ENCODE measurements around the gene CDHR2.
A peak's percentile ranks its signal among the peaks of the same experiment; 100 is the strongest.

Gene CDHR2

GRCh38 chr5:176606875-176607274, 57.7 kb downstream of the CDHR2 start:
- no peaks in the 10 kb centered on the region for H3K36me3 ChIP-seq (replicated peaks; ENCODE audit: insufficient read depth, low read length)
- H3K9me3 ChIP-seq (replicated peaks; ENCODE audit: insufficient read depth, low read length), result no peaks in the 10 kb centered on the region
- 0 out of 2 replicates have a peak, but pooled peaks cover 4% of the 10 kb centered on the region for H3F3A ChIP-seq (ENCODE audit: insufficient read depth, low read length)
- H3K79me2 ChIP-seq (ENCODE audit: low read length), result peaks cover 3% of the 10 kb centered on the region; the same call in 1 of the 2 replicates
- H3K27ac ChIP-seq (ENCODE audit: low read length), result no peak overlapping the region
- no peak overlapping the region for H3K4me2 ChIP-seq (ENCODE audit: low read depth, low read length)
- peaks cover 10% of the 10 kb centered on the region; the same call in 1 of the 2 replicates for H3K27me3 ChIP-seq (replicated peaks; ENCODE audit: insufficient read depth, low read length)
- H4K20me1 ChIP-seq (ENCODE audit: insufficient read depth, low read length), result no peaks in the 10 kb centered on the region
- peaks cover 23% of the 10 kb centered on the region for H3K4me1 ChIP-seq (ENCODE audit: low read length)
- DNase-seq, result no peak
- no peak overlapping the region for H3K4me3 ChIP-seq (ENCODE audit: low read length)
- H3K9me2 ChIP-seq (replicated peaks; ENCODE audit: insufficient read depth, low read length), result no peaks in the 10 kb centered on the region
- H2AFZ ChIP-seq (ENCODE audit: low read length), result no peak overlapping the region
- H3K9ac ChIP-seq (ENCODE audit: low read length), result no peak overlapping the region
- no peak for TF ChIP-seq CTCF (IDR thresholded peaks at IDR 0.05; ENCODE audit: low read length)
- TF ChIP-seq EZH2 (optimal IDR thresholded peaks at IDR 0.05; ENCODE audit: low read depth, low read length), result no peak

GRCh38 chr5:176608142-176608705, 59.1 kb downstream of the CDHR2 start:
- Histone ChIP-seq H3K9me3 (replicated peaks; ENCODE audit: insufficient read depth, low read length) (no peaks in the 10 kb centered on the region), H3K4me1 (ENCODE audit: low read length) (peaks cover 23% of the 10 kb centered on the region), H4K20me1 (ENCODE audit: insufficient read depth, low read length) (no peaks in the 10 kb centered on the region), H3K9ac (ENCODE audit: low read length) (no peak overlapping the region), H3K4me3 (ENCODE audit: low read length) (no peak overlapping the region), H3K27me3 (replicated peaks; ENCODE audit: insufficient read depth, low read length) (peaks cover 22% of the 10 kb centered on the region), H3K36me3 (replicated peaks; ENCODE audit: insufficient read depth, low read length) (no peaks in the 10 kb centered on the region), H3K9me2 (replicated peaks; ENCODE audit: insufficient read depth, low read length) (no peaks in the 10 kb centered on the region), H3K4me2 (ENCODE audit: low read depth, low read length) (peak overlapping the region; percentile 18; the same call in 1 of the 2 replicates), H3K79me2 (ENCODE audit: low read length) (peaks cover 3% of the 10 kb centered on the region; the same call in 1 of the 2 replicates), H3F3A (ENCODE audit: insufficient read depth, low read length) (0 out of 2 replicates have a peak, but pooled peaks cover 4% of the 10 kb centered on the region), H2AFZ (ENCODE audit: low read length) (no peak overlapping the region), H3K27ac (ENCODE audit: low read length) (no peak overlapping the region)
- peak; percentile 19 for DNase-seq
- no peak for TF ChIP-seq EZH2 (optimal IDR thresholded peaks at IDR 0.05; ENCODE audit: low read depth, low read length)
- no peak for TF ChIP-seq CTCF (IDR thresholded peaks at IDR 0.05; ENCODE audit: low read length)
- TF ChIP-seq EZH2phosphoT487 (IDR thresholded peaks at IDR 0.05; ENCODE audit: low read length), result no peak

- Histone ChIP-seq H3K4me2 (ENCODE audit: low read depth, low read length) (peak overlapping the region; percentile 77), H3K4me1 (ENCODE audit: low read length) (peaks cover 23% of the 10 kb centered on the region), H3K9ac (ENCODE audit: low read length) (no peak overlapping the region), H3K9me2 (replicated peaks; ENCODE audit: insufficient read depth, low read length) (no peaks in the 10 kb centered on the region), H3F3A (ENCODE audit: insufficient read depth, low read length) (0 out of 2 replicates have a peak, but pooled peaks cover 4% of the 10 kb centered on the region), H2AFZ (ENCODE audit: low read length) (no peak overlapping the region), H3K79me2 (ENCODE audit: low read length) (peaks cover 3% of the 10 kb centered on the region; the same call in 1 of the 2 replicates), H3K9me3 (replicated peaks; ENCODE audit: insufficient read depth, low read length) (no peaks in the 10 kb centered on the region), H3K4me3 (ENCODE audit: low read length) (peak overlapping the region; percentile 56; the same call in 1 of the 2 replicates), H3K36me3 (replicated peaks; ENCODE audit: insufficient read depth, low read length) (no peaks in the 10 kb centered on the region), H3K27me3 (replicated peaks; ENCODE audit: insufficient read depth, low read length) (peaks cover 29% of the 10 kb centered on the region), H4K20me1 (ENCODE audit: insufficient read depth, low read length) (no peaks in the 10 kb centered on the region), H3K27ac (ENCODE audit: low read length) (no peak overlapping the region)
- DNase-seq, result no peak
- TF ChIP-seq EZH2 (optimal IDR thresholded peaks at IDR 0.05; ENCODE audit: low read depth, low read length), result no peak
- no peak for TF ChIP-seq CTCF (IDR thresholded peaks at IDR 0.05; ENCODE audit: low read length)
- TF ChIP-seq EZH2phosphoT487 (IDR thresholded peaks at IDR 0.05; ENCODE audit: low read length), result no peak
These were observed 60.0 kb downstream of the CDHR2 start for GRCh38 chr5:176608937-176609723.

Data from MM.1S (cell line).